Midbrain (tissue), 1 donor: ENCODE data around the gene PPA2.

Experiments used
- DNase-seq: peaks from one replicate; lab custom pipeline; 2025; lab: John Stamatoyannopoulos, UW

The PPA2 gene

DNA sequence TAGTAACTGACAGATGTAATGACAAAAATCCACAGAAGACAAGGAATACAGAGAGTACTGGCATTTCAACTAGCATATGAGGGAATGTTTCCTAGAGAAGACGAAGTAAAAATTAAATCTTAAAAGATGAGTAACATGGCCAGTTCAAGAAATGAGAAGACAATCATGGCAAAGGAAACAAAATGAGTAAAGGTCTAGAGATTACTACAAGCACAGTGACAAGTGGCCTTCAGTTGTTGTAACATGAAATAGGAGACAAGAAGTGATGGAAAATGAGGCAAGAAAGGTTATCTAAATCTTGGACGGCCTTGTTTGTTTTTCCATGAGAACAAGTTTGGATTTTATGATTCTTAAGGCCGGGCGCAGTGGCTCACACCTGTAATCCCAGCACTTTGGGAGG, 81.0 kb downstream of the PPA2 start:
- DNase-seq, result no peak

GRCh38 chr4:105389167-105389566, 84.7 kb downstream of the PPA2 start:
- DNase-seq, result no peak

DNA sequence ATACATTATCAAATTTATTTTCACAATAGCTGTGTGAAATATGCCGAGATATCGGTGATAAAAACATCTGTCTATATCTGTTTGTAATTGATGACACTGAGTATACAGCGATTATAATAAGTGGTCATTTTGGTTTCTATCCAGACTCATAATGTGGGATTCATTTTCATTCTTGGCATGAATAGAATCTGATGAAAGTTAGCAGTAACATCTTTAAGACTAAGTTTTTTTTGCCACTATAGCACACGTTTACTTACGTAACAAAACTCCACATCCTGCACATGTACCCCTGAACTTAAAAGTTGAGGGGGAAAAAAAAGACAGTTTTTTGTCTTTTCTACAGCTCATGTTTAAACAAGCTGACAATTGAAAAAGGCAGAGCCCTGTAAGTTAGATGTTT, 86.4 kb downstream of the PPA2 start:
- DNase-seq, result no peak

- no peak for DNase-seq
Measured at GRCh38 chr4:105386012-105386411, 87.8 kb downstream of the PPA2 start.

- no peak for DNase-seq
Measured at GRCh38 chr4:105374071-105374470, 99.8 kb downstream of the PPA2 start.

DNA sequence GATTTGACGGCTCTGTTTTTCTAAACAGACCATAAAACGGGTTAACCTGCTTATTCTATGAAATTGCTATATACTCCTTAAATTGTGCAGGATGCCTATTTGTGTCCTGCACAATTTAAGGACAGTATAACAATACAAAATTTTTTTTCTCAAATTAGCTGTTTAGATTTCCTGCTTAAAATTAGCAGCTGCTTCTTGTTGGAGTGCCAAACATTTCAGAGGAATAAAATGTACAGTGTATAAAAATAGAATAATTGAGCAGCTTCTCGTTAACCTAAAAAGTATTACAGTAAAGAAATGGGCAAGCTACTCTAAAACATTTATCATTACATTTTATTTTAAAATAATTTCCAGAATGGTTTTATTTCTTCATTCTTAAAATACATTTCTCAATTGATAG, 100.5 kb downstream of the PPA2 start:
- no peak for DNase-seq

- no peak for DNase-seq
Measured at GRCh38 chr4:105369988-105370387, 103.9 kb downstream of the PPA2 start.

GRCh38 chr4:105361053-105361452, 112.8 kb downstream of the PPA2 start:
- no peak for DNase-seq

GRCh38 chr4:105357258-105357980, 116.4 kb downstream of the PPA2 start:
- no peak for DNase-seq

GRCh38 chr4:105356194-105356593, 117.7 kb downstream of the PPA2 start:
- DNase-seq, result no peak

DNA sequence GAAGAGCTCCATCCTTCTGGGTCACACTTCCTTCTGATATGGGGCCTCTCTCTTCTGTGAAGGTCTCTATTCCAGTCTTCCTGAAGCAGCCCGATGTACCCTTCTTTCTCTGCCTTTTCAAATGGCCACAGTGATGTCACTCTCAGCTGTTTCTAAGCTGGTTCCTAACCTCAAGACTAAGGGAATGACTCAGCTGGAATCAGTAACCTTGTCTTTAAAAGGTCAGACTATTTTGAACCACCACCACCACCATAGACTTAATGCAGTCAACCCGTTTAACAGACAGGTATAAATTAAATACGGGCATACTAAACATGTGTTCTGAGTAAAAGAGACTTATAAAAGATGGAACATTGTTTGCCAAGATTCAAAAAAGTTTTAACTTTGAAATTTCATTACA, 121.0 kb downstream of the PPA2 start:
- DNase-seq, result no peak

DNA sequence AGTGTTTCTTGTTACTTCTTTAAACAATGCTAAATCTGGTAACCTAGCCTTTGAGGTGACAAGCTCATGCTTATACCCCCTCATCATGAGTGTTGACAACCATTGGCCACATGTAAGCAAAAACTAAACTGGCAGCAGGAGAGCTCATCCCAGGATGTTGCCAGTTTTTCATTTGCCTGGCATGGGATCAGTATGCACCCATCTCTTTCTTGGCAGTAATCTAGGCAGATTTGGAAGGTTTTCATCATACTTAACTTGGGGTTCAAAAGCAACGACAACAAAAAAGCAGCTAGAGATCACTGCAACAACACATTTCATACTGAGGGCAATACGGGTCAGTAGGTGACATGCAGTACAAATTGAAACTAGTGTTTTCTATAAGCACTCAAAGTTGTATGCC, 122.0 kb downstream of the PPA2 start:
- no peak for DNase-seq

- no peak for DNase-seq
Measured at GRCh38 chr4:105350859-105351490, 122.9 kb downstream of the PPA2 start.

- no peak for DNase-seq
Measured at GRCh38 chr4:105348719-105349118, 125.1 kb downstream of the PPA2 start.

- no peak for DNase-seq
Measured at GRCh38 chr4:105346869-105347268, 127.0 kb downstream of the PPA2 start.

- DNase-seq, result no peak
Measured at GRCh38 chr4:105345838-105346237, 128.0 kb downstream of the PPA2 start.

DNA sequence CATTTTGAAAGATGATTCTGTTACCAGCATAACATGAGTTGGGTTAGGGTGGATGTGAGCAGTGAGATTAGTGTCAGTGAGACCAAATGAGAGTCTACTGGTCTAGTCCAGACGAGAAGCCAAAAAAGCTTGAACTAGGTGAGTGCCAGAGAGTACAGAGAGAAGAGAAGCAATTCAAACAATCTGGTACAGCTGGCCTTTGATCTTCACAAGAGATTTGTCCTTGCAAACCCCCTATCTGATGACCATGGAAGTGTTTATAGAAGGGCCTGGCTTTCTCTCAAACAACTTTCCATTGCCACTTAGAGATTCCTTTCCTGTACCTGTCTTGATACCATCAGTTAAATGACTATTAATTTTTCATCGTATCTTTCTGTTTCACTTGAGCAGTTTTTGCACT, 128.5 kb downstream of the PPA2 start:
- no peak for DNase-seq

GRCh38 chr4:105344141-105344540, 129.7 kb downstream of the PPA2 start:
- no peak for DNase-seq

DNA sequence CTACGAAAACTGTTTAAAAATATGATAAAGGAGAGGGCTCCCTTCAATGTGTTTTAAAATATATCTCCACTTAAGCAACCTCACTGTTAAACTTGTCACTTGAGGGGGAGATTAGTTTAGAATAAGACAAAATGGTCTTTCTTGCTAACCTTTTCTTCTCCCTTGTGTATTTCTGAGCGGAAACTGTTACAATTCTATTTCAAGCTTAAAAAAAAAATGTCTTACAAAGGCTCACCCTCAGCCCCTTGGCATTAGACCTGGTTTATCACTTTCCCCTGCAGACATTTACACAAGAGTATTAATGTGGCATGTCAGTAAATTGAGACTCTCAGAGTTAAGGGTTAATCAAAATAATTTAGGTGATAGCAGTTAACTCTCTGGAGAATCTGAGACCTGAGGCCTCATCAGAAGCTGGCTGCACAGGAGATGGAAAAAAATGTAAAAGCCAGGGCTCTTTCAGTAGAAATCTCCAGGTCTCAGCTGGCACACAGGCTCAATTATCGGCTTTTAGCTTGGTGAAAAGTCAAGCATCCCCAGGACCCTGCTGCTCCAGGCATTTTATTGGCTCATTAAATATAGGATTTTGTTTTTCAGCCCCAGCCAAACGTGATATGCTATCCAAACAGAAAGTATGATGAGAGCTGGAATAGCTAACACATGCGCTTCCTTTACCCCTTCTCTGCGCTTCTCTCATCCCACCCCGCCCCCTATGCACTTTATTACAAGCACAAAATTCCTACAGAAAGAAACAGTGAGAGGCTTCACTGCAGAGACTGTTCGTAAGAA, 130.5 kb downstream of the PPA2 start:
- no peak for DNase-seq

DNA sequence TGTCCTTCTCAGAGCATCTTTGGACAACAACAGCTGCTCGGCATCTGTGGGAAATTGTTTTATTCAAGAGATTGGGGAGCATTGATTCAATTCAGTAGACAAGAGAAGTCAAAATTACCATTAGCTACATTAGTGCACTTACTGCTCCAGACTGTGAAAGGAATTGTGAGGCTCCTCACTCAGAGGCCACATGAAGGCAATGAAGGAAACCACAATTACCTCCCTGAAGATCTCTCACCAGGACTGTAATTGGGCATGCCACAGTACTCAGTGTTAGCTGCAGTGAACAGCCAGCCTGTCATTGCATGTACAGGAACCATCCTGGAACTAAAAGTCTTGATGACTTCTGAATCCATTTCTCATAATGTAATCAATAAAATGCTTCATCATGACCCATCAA, 144.8 kb downstream of the PPA2 start:
- no peak for DNase-seq

GRCh38 chr4:105327956-105328355, 145.9 kb downstream of the PPA2 start:
- no peak for DNase-seq

GRCh38 chr4:105327222-105327621, 146.6 kb downstream of the PPA2 start:
- DNase-seq, result no peak
